HEK293 (cell line): ENCODE measurements around the gene BRI3.

Source experiments
- CTCF ChIA-PET: fragments of 350-600 bp; formaldehyde crosslinking; extraction: SDS; loops from one replicate; lab custom pipeline; 2021; ENCODE audit warnings: antibody characterized with exemption; lab: Yijun Ruan, JAX
- POLR2A ChIA-PET: fragments of 300-600 bp; formaldehyde crosslinking; extraction: SDS; loops from one replicate; lab custom pipeline; 2020; ENCODE audit warnings: antibody characterized with exemption, inconsistent platforms; lab: Yijun Ruan, JAX
- H3K27ac ChIP-seq: fragments of 200-500 bp; sonication (Bioruptor generic); 2 replicates; pipeline ENCODE4 v1.5.1; 2014; ENCODE audit warnings: low read depth, low read length, control low read depth, inconsistent platforms; ENCODE audit errors: extremely low read depth
- H3K36me3 ChIP-seq, 2 experiments: fragments of 200-500 bp in 1 of 2; sonication (Bioruptor generic) in 1 of 2; 1 replicate in 1 of 2; 2 replicates in 1 of 2; pipeline ENCODE4 v1.5.1; 2014 to 2017; ENCODE audit warnings: inconsistent platforms in 2 of 2, low read length in 2 of 2; ENCODE audit not compliant: control insufficient read depth in 2 of 2, insufficient read depth in 1 of 2
- H3K4me1 ChIP-seq: fragments of 200-500 bp; sonication (Bioruptor generic); 2 replicates; pipeline ENCODE4 v1.5.1; 2014; ENCODE audit warnings: mild to moderate bottlenecking, low read length, inconsistent platforms; ENCODE audit not compliant: control insufficient read depth, insufficient read depth
- H3K4me3 ChIP-seq: 2 replicates; pipeline ENCODE4 v1.5.1; 2011; ENCODE audit warnings: low read depth, mild to moderate bottlenecking, control low read depth, low read length, moderate library complexity
- H3K9me3 ChIP-seq: fragments of 200-500 bp; sonication (Bioruptor generic); 2 replicates; pipeline ENCODE4 v1.5.1; 2014; ENCODE audit warnings: low read depth, low read length, inconsistent platforms; ENCODE audit not compliant: control insufficient read depth, insufficient read depth
- GLI4 ChIP-seq: fragments of 450-650 bp; formaldehyde crosslinking; IDR thresholded peaks from 2 replicates; pipeline ENCODE4 v1.5.1; 2016; ENCODE audit warnings: missing biosample characterization, missing genetic modification characterization
- KLF8 ChIP-seq: fragments of 450-650 bp; formaldehyde crosslinking; IDR thresholded peaks from 2 replicates; pipeline ENCODE4 v1.5.1; 2016; ENCODE audit warnings: missing biosample characterization, missing genetic modification characterization
- MZF1 ChIP-seq: fragments of 450-650 bp; formaldehyde crosslinking; IDR thresholded peaks from 2 replicates; pipeline ENCODE4 v1.5.1; 2017; ENCODE audit warnings: missing biosample characterization, missing genetic modification characterization, borderline replicate concordance
- YY1 ChIP-seq: fragments of 450-650 bp; formaldehyde crosslinking; IDR thresholded peaks from 2 replicates; pipeline ENCODE4 v1.5.1; 2018; ENCODE audit warnings: missing biosample characterization, missing genetic modification characterization
- ZBTB8A ChIP-seq: fragments of 450-650 bp; formaldehyde crosslinking; IDR thresholded peaks from 2 replicates; pipeline ENCODE4 v1.5.1; 2016; ENCODE audit warnings: missing biosample characterization, missing genetic modification characterization
- ZFP41 ChIP-seq: fragments of 450-650 bp; formaldehyde crosslinking; IDR thresholded peaks from 2 replicates; pipeline ENCODE4 v1.5.1; 2016; ENCODE audit warnings: missing biosample characterization, missing genetic modification characterization, borderline replicate concordance
- ZNF140 ChIP-seq: fragments of 450-650 bp; formaldehyde crosslinking; IDR thresholded peaks from 2 replicates; pipeline ENCODE4 v1.5.1; 2016; ENCODE audit warnings: missing biosample characterization, missing genetic modification characterization
- ZNF146 ChIP-seq: fragments of 450-650 bp; formaldehyde crosslinking; IDR thresholded peaks from 2 replicates; pipeline ENCODE4 v1.5.1; 2016; ENCODE audit warnings: missing biosample characterization, missing genetic modification characterization
- ZNF16 ChIP-seq: fragments of 450-650 bp; formaldehyde crosslinking; IDR thresholded peaks from 2 replicates; pipeline ENCODE4 v1.5.1; 2016; ENCODE audit warnings: low read depth, missing biosample characterization, missing genetic modification characterization
- ZNF169 ChIP-seq: fragments of 450-650 bp; formaldehyde crosslinking; IDR thresholded peaks from 2 replicates; pipeline ENCODE4 v1.5.1; 2016; ENCODE audit warnings: missing biosample characterization, missing genetic modification characterization
- ZNF19 ChIP-seq: fragments of 450-650 bp; formaldehyde crosslinking; IDR thresholded peaks from 2 replicates; pipeline ENCODE4; 2016; ENCODE audit warnings: missing biosample characterization, missing genetic modification characterization, low read depth
- ZNF214 ChIP-seq: fragments of 450-650 bp; formaldehyde crosslinking; IDR thresholded peaks from 2 replicates; pipeline ENCODE4 v1.5.1; 2017; ENCODE audit warnings: missing biosample characterization, mild to moderate bottlenecking, missing genetic modification characterization, borderline replicate concordance
- ZNF221 ChIP-seq: fragments of 450-650 bp; formaldehyde crosslinking; IDR thresholded peaks from 2 replicates; pipeline ENCODE4 v1.5.1; 2017; ENCODE audit warnings: missing biosample characterization, missing genetic modification characterization, borderline replicate concordance
- ZNF23 ChIP-seq: fragments of 450-650 bp; formaldehyde crosslinking; IDR thresholded peaks from 2 replicates; pipeline ENCODE4 v1.5.1; 2016; ENCODE audit warnings: missing biosample characterization, missing genetic modification characterization, borderline replicate concordance
- ZNF239 ChIP-seq: fragments of 450-650 bp; formaldehyde crosslinking; IDR thresholded peaks from 2 replicates; pipeline ENCODE4 v1.5.1; 2016; ENCODE audit warnings: missing biosample characterization, missing genetic modification characterization
- ZNF324 ChIP-seq: fragments of 450-650 bp; formaldehyde crosslinking; IDR thresholded peaks from 2 replicates; pipeline ENCODE4 v1.5.1; 2016; ENCODE audit warnings: missing biosample characterization, missing genetic modification characterization
- ZNF416 ChIP-seq: fragments of 450-650 bp; formaldehyde crosslinking; IDR thresholded peaks from 2 replicates; pipeline ENCODE4 v1.5.1; 2016; ENCODE audit warnings: missing biosample characterization, missing genetic modification characterization
- ZNF449 ChIP-seq: fragments of 450-650 bp; formaldehyde crosslinking; IDR thresholded peaks from 2 replicates; pipeline ENCODE4 v1.5.1; 2017; ENCODE audit warnings: missing biosample characterization, mild to moderate bottlenecking, missing genetic modification characterization, moderate library complexity
- ZNF48 ChIP-seq: fragments of 450-650 bp; formaldehyde crosslinking; IDR thresholded peaks from 2 replicates; pipeline ENCODE4 v1.5.1; 2016; ENCODE audit warnings: missing biosample characterization, missing genetic modification characterization
- ZNF596 ChIP-seq: fragments of 450-650 bp; IDR thresholded peaks from 2 replicates; pipeline ENCODE4 v1.5.0; 2018; ENCODE audit warnings: missing biosample characterization, mild to moderate bottlenecking, missing genetic modification characterization, moderate library complexity
- ZNF600 ChIP-seq: fragments of 450-650 bp; formaldehyde crosslinking; IDR thresholded peaks from 2 replicates; pipeline ENCODE4 v1.5.1; 2016; ENCODE audit warnings: missing biosample characterization, missing genetic modification characterization
- ZNF610 ChIP-seq: fragments of 450-650 bp; formaldehyde crosslinking; IDR thresholded peaks from 2 replicates; pipeline ENCODE4 v1.5.1; 2016; ENCODE audit warnings: missing biosample characterization, missing genetic modification characterization, borderline replicate concordance
- ZNF692 ChIP-seq: fragments of 450-650 bp; formaldehyde crosslinking; IDR thresholded peaks from 2 replicates; pipeline ENCODE4 v1.5.1; 2016; ENCODE audit warnings: missing biosample characterization, missing genetic modification characterization
- ZNF704 ChIP-seq: fragments of 450-650 bp; formaldehyde crosslinking; IDR thresholded peaks from 2 replicates; pipeline ENCODE4 v1.5.1; 2016; ENCODE audit warnings: missing biosample characterization, missing genetic modification characterization
- ZNF785 ChIP-seq: fragments of 450-650 bp; formaldehyde crosslinking; IDR thresholded peaks from 2 replicates; pipeline ENCODE4 v1.5.1; 2016; ENCODE audit warnings: missing biosample characterization, missing genetic modification characterization

BRI3 gene

GRCh38 chr7:98300595-98301372 is 19.3 kb downstream of the BRI3 start:
- CTCF ChIA-PET: interaction anchor here (1.4 kb wide), 1 partner anchor 120 kb away, joined by 6 read pairs; no protein-coding TSS in a partner anchor
- POLR2A ChIA-PET: interaction anchor here (0.6 to 0.9 kb wide), 2 partner anchors 74 to 100 kb away, joined by 3 to 5 read pairs; partner anchors contain the start of gene BAIAP2L1
- peaks cover 5 to 50% of the 10 kb centered on the region in 2 experiments; a peak in 2 of 3 replicates for H3K36me3 ChIP-seq

GRCh38 chr7:98301693-98302470 is 20.4 kb downstream of the BRI3 start:
- CTCF ChIA-PET: interaction anchor here (0.6 to 1.4 kb wide), 2 partner anchors 9 to 119 kb away, joined by 3 to 6 read pairs; no protein-coding TSS in a partner anchor

More at GRCh38 chr7:98300595-98301372, 19.3 kb downstream of the BRI3 start:
- no peaks in the 10 kb centered on the region for H3K9me3 ChIP-seq
- H3K27ac ChIP-seq: no peak overlapping the region
- no peak for TF ChIP-seq ZNF48
- TF ChIP-seq ZNF140: no peak
- TF ChIP-seq ZNF23 (tag by site-specific recombination): no peak
- no peak for TF ChIP-seq ZNF704 (tag by site-specific recombination)
- no peak for TF ChIP-seq ZNF19 (tag by site-specific recombination)
- no peak for TF ChIP-seq ZNF416 (tag by site-specific recombination)
- TF ChIP-seq MZF1 (tag by site-specific recombination): no peak
- TF ChIP-seq ZNF16 (tag by site-specific recombination): no peak
- TF ChIP-seq ZNF600 (tag by site-specific recombination): no peak
- TF ChIP-seq ZNF169: no peak
- TF ChIP-seq ZFP41 (tag by site-specific recombination): no peak
- H3K4me1 ChIP-seq: no peaks in the 10 kb centered on the region
- H3K4me3 ChIP-seq: no peak overlapping the region

More at GRCh38 chr7:98301693-98302470, 20.4 kb downstream of the BRI3 start:
- H3K36me3 ChIP-seq: peaks cover 9 to 58% of the 10 kb centered on the region in 2 experiments; a peak in 2 of 3 replicates
- H3K4me1 ChIP-seq: no peaks in the 10 kb centered on the region
- H3K9me3 ChIP-seq: no peaks in the 10 kb centered on the region
- TF ChIP-seq ZNF239: no peak
- no peak for TF ChIP-seq ZNF610 (tag by site-specific recombination)
- no peak for TF ChIP-seq ZFP41 (tag by site-specific recombination)
- TF ChIP-seq ZNF596 (tag by site-specific recombination): no peak
- no peak for TF ChIP-seq ZNF692
- TF ChIP-seq ZNF146 (tag by site-specific recombination): no peak
- no peak for TF ChIP-seq GLI4 (tag by site-specific recombination)
- no peak for TF ChIP-seq ZBTB8A (tag by site-specific recombination)
- TF ChIP-seq ZNF324: no peak
- TF ChIP-seq ZNF214: no peak
- TF ChIP-seq ZNF221: no peak
- no peak for TF ChIP-seq ZNF449
- no peak for TF ChIP-seq YY1
- TF ChIP-seq ZNF785 (tag by site-specific recombination): no peak
- TF ChIP-seq KLF8 (tag by site-specific recombination): no peak
- no peak overlapping the region for H3K27ac ChIP-seq
- H3K4me3 ChIP-seq: no peak overlapping the region
- POLR2A ChIA-PET: interaction anchor here (0.6 to 0.9 kb wide), 2 partner anchors 73 to 99 kb away, joined by 3 to 5 read pairs; partner anchors contain the start of gene BAIAP2L1
